MM.1S (cell line): ENCODE measurements around the gene MAD1L1.

Experiments
- DNase-seq: peaks from one replicate; pipeline ENCODE4 v3.0.0-alpha.2; 2015
- H2AFZ ChIP-seq: fragments of 300-600 bp; sonication (generic); 2 replicates; pipeline ENCODE4 v1.6.0; 2016; ENCODE audit warnings: antibody characterized with exemption, low read length
- H3F3A ChIP-seq: fragments of 300-600 bp; sonication (generic); 2 replicates; pipeline ENCODE4 v1.6.1; 2016; ENCODE audit warnings: mild to moderate bottlenecking, antibody characterized with exemption, low read length, moderate library complexity, mixed read lengths; ENCODE audit not compliant: insufficient read depth
- H3K27ac ChIP-seq: fragments of 300-600 bp; sonication (generic); 2 replicates; pipeline ENCODE4 v1.5.1; 2016; ENCODE audit warnings: mild to moderate bottlenecking, low read length
- H3K27me3 ChIP-seq: fragments of 300-600 bp; sonication (generic); replicated peaks from 2 replicates; pipeline ENCODE4 v1.6.0; 2016; ENCODE audit warnings: low read length; ENCODE audit not compliant: insufficient read depth
- H3K36me3 ChIP-seq: fragments of 300-600 bp; sonication (generic); replicated peaks from 2 replicates; pipeline ENCODE4 v1.6.1; 2016; ENCODE audit warnings: mild to moderate bottlenecking, low read length, mixed read lengths; ENCODE audit not compliant: insufficient read depth
- H3K4me1 ChIP-seq: fragments of 300-600 bp; sonication (generic); 2 replicates; pipeline ENCODE4 v1.6.1; 2016; ENCODE audit warnings: low read length, mixed read lengths
- H3K4me2 ChIP-seq: fragments of 300-600 bp; sonication (generic); 2 replicates; pipeline ENCODE4 v1.6.0; 2016; ENCODE audit warnings: low read depth, low read length
- H3K4me3 ChIP-seq: fragments of 300-600 bp; sonication (generic); 2 replicates; pipeline ENCODE4 v1.5.1; 2016; ENCODE audit warnings: low read length, mixed read lengths
- H3K79me2 ChIP-seq: fragments of 300-600 bp; sonication (generic); 2 replicates; pipeline ENCODE4 v1.6.1; 2016; ENCODE audit warnings: mixed run types, low read length, mixed read lengths
- H3K9ac ChIP-seq: fragments of 300-600 bp; sonication (generic); 2 replicates; pipeline ENCODE4 v1.6.1; 2016; ENCODE audit warnings: low read length, mixed read lengths
- H3K9me2 ChIP-seq: fragments of 300-600 bp; sonication (generic); replicated peaks from 2 replicates; pipeline ENCODE4 v1.6.1; 2016; ENCODE audit warnings: mild to moderate bottlenecking, low read length, mixed read lengths; ENCODE audit not compliant: insufficient read depth
- H3K9me3 ChIP-seq: fragments of 300-600 bp; sonication (generic); replicated peaks from 2 replicates; pipeline ENCODE4 v1.6.1; 2016; ENCODE audit warnings: mild to moderate bottlenecking, low read length, mixed read lengths; ENCODE audit not compliant: insufficient read depth
- H4K20me1 ChIP-seq: fragments of 300-600 bp; sonication (generic); 2 replicates; pipeline ENCODE4 v1.6.1; 2016; ENCODE audit warnings: mild to moderate bottlenecking, low read length, moderate library complexity, mixed read lengths; ENCODE audit not compliant: insufficient read depth
- EZH2 ChIP-seq: fragments of 300-600 bp; sonication (generic); optimal IDR thresholded peaks from 2 replicates; pipeline ENCODE3; 2017; ENCODE audit warnings: low read depth, mild to moderate bottlenecking, antibody characterized with exemption, low read length, mixed read lengths
- EZH2phosphoT487 ChIP-seq: fragments of 300-600 bp; sonication (generic); IDR thresholded peaks from 2 replicates; pipeline ENCODE4 v1.6.1; 2018; ENCODE audit warnings: antibody characterized with exemption, low read length
- TF ChIP-seq, protein P1 (sequence below): fragments of 300-600 bp; sonication (generic); IDR thresholded peaks from 2 replicates; pipeline ENCODE4 v1.5.1; 2016; ENCODE audit warnings: antibody characterized with exemption, low read length, mixed read lengths

MAD1L1 gene

DNA sequence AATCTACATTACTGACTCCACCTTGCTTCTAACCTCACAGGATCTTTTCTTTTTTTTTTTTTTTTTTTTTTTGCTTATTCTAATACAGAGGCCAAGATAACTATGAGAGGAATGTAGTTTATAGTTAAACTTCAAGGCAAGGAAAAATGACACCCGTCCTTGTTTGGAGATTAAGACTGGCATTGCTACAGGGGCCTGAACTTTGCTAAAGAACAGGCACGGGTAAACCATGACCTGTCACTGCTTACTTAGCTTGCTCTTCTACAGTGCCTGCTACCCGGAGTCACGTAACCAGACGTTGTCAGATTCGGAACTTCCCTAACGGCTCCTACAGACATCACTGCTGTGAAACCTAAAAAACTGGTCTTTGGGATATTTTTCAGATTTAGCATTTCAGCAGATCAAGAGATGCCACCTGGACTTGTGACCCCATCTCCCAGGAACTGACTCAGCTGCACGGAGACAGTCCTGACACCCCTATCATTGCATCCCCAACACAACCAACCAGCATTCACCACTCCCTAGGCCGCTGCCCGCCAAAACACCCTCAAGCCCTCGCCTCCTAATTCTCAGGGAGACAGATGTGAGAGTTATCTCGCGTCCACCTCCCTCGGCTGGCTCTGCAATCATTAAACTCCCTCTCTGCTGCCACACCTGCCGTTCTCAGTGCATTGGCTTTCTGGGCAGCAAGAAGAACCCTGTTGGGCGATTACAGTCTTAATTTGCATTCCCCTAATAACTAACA is 27.5 kb downstream of the MAD1L1 start:
- no peak overlapping the region for H3K4me2 ChIP-seq
- H3K9ac ChIP-seq: no peak overlapping the region

DNA sequence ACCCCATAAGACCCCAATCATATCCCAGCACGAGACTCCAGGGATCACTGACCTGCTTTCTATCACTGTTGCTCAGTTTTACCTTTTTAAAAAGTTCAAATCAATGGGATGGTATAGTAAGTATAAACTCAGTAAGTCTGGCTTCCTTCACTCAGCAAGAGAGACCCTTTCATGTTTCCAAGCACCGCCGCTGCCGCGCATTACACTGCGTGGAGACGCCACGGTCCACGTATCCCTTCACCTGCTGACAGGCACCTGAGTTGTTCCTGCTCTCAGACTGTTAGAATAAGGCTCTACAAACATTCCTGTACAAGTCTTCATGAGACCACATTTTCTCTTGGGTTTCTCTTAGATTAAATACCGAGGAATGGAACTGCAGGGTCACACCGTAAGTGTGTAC is 28.3 kb downstream of the MAD1L1 start:
- Histone ChIP-seq H3K9me2 (no peaks in the 10 kb centered on the region), H3K4me2 (no peak overlapping the region), H3K27me3 (no peaks in the 10 kb centered on the region), H3K36me3 (no peaks in the 10 kb centered on the region), H3K4me1 (no peaks in the 10 kb centered on the region), H3F3A (no peaks in the 10 kb centered on the region), H3K9ac (no peak overlapping the region), H3K27ac (no peak overlapping the region), H3K79me2 (no peaks in the 10 kb centered on the region), H2AFZ (no peak overlapping the region), H4K20me1 (no peaks in the 10 kb centered on the region), H3K9me3 (no peaks in the 10 kb centered on the region), H3K4me3 (no peak overlapping the region)
- TF ChIP-seq, protein P1, sequence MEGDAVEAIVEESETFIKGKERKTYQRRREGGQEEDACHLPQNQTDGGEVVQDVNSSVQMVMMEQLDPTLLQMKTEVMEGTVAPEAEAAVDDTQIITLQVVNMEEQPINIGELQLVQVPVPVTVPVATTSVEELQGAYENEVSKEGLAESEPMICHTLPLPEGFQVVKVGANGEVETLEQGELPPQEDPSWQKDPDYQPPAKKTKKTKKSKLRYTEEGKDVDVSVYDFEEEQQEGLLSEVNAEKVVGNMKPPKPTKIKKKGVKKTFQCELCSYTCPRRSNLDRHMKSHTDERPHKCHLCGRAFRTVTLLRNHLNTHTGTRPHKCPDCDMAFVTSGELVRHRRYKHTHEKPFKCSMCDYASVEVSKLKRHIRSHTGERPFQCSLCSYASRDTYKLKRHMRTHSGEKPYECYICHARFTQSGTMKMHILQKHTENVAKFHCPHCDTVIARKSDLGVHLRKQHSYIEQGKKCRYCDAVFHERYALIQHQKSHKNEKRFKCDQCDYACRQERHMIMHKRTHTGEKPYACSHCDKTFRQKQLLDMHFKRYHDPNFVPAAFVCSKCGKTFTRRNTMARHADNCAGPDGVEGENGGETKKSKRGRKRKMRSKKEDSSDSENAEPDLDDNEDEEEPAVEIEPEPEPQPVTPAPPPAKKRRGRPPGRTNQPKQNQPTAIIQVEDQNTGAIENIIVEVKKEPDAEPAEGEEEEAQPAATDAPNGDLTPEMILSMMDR: no peak
- no peak for TF ChIP-seq EZH2
- no peak for TF ChIP-seq EZH2phosphoT487
- no peak for DNase-seq

More for the DNA sequence above, 27.5 kb downstream of the MAD1L1 start:
- Histone ChIP-seq H3K27ac (no peak overlapping the region), H2AFZ (no peak overlapping the region), H3K4me3 (no peak overlapping the region), H3K79me2 (no peaks in the 10 kb centered on the region), H3F3A (no peaks in the 10 kb centered on the region), H3K36me3 (no peaks in the 10 kb centered on the region), H3K4me1 (no peaks in the 10 kb centered on the region), H3K27me3 (no peaks in the 10 kb centered on the region), H4K20me1 (no peaks in the 10 kb centered on the region), H3K9me3 (no peaks in the 10 kb centered on the region), H3K9me2 (no peaks in the 10 kb centered on the region)
- TF ChIP-seq EZH2: no peak
- no peak for TF ChIP-seq EZH2phosphoT487
- TF ChIP-seq, protein P1: no peak
- DNase-seq: no peak

DNA sequence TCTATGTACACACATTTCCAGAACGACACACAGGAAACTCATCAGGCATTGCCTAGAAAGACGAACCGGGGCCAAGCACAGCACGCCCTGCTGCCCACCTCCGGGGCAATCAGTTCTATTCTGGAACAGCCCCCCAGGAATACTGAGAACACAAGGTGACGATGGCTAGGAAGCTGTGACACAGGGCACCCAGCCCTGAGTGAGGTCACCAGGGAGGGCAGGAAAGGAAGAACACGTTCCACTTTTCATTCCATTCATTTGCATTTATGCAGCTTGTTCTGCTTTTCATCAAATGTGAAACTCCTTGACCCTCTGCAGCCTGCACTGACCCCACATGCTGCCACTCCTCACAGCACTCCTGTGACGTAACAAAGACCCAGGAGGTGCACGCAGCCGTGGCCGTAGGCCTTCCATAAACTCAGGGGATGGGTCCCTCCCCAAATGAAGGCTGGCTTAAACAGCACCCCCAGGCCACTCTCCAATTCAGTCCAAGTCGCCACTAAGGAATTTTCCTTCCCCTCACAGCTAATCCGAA is 28.9 kb downstream of the MAD1L1 start:
- H3K27ac ChIP-seq: no peak overlapping the region
- H3K27me3 ChIP-seq: no peaks in the 10 kb centered on the region
- no peaks in the 10 kb centered on the region for H3K79me2 ChIP-seq
- no peak overlapping the region for H3K9ac ChIP-seq
- no peak overlapping the region for H3K4me3 ChIP-seq
- H3K9me2 ChIP-seq: no peaks in the 10 kb centered on the region
- H3K4me1 ChIP-seq: no peaks in the 10 kb centered on the region
- H3F3A ChIP-seq: no peaks in the 10 kb centered on the region
- H4K20me1 ChIP-seq: no peaks in the 10 kb centered on the region
- TF ChIP-seq EZH2phosphoT487 (no peak), EZH2 (no peak)
- TF ChIP-seq, protein P1: no peak
- no peak overlapping the region for H3K4me2 ChIP-seq
- H2AFZ ChIP-seq: no peak overlapping the region
- H3K36me3 ChIP-seq: no peaks in the 10 kb centered on the region
- DNase-seq: no peak
- H3K9me3 ChIP-seq: no peaks in the 10 kb centered on the region
